MCF 10A (cell line): Measurements from ENCODE around the gene RYR1. TPM values are rescaled to one million over a fixed set of nuclear protein-coding genes. Genes with fewer than 3 reads are reported as not detected.
"Not testable (repeated sequence)": the region's sequence is repeated elsewhere in the genome, so short reads cannot be mapped to it uniquely, and the experiment has no call there.

ENCODE experiments used
- BruUV-seq: library from RNA; stranded (reverse); fragments of 400-500 nt; replicated peaks from 2 replicates; lab custom pipeline; 2021; lab: Mats Ljungman, UMichigan
- CTCF ChIA-PET: fragments of 300-600 bp; sonication (Branson Sonifier 250); formaldehyde crosslinking; extraction: SDS; loops from one replicate; lab custom pipeline; 2021; ENCODE audit warnings: antibody characterized with exemption, inconsistent platforms; lab: Yijun Ruan, JAX
- POLR2A ChIA-PET: fragments of 300-600, 350-650 bp; sonication (Branson Sonifier 250); formaldehyde crosslinking; extraction: SDS; loops from one replicate; lab custom pipeline; 2020; ENCODE audit warnings: antibody characterized with exemption, inconsistent platforms; lab: Yijun Ruan, JAX
- DNase-seq: peaks from one replicate; pipeline ENCODE4 v3.0.0-alpha.2; 2018; ENCODE audit not compliant: unreplicated experiment
- H3K27ac Mint-ChIP-seq: one replicate; pipeline ENCODE4 v1.8.0; 2022; ENCODE audit warnings: mild to moderate bottlenecking, low read depth, mixed read lengths; ENCODE audit not compliant: unreplicated experiment
- H3K27me3 Mint-ChIP-seq: one replicate; pipeline ENCODE4 v1.8.0; 2022; ENCODE audit warnings: mixed read lengths; ENCODE audit not compliant: insufficient read depth, unreplicated experiment
- H3K36me3 Mint-ChIP-seq: one replicate; pipeline ENCODE4 v1.8.0; 2022; ENCODE audit warnings: mild to moderate bottlenecking, moderate library complexity, mixed read lengths; ENCODE audit not compliant: insufficient read depth, unreplicated experiment
- H3K4me1 Mint-ChIP-seq: one replicate; pipeline ENCODE4 v1.8.0; 2022; ENCODE audit warnings: mixed read lengths; ENCODE audit not compliant: insufficient read depth, unreplicated experiment
- H3K4me3 Mint-ChIP-seq: one replicate; pipeline ENCODE4 v1.8.0; 2022; ENCODE audit warnings: mild to moderate bottlenecking, moderate library complexity, mixed read lengths; ENCODE audit not compliant: unreplicated experiment
- H3K9me3 Mint-ChIP-seq: one replicate; pipeline ENCODE4 v1.8.0; 2022; ENCODE audit warnings: mixed read lengths; ENCODE audit not compliant: unreplicated experiment
- intact Hi-C: fragments of 100-400 bp; cut with micrococcal nuclease; formaldehyde crosslinking; loops from 2 replicates; pipeline ENCODE4 v1.14.1; 2022
- total RNA-seq: library from RNA; stranded (reverse); gene quantifications from 2 replicates; pipeline ENCODE4 v1.2.3, GENCODE V29; 2022
- TF ChIP-seq, protein P1 (sequence below): fragments of 200-600 bp; IDR thresholded peaks from one replicate; pipeline ENCODE4 v1.8.0; 2022; ENCODE audit warnings: antibody characterized with exemption, mild to moderate bottlenecking; ENCODE audit not compliant: unreplicated experiment

Gene RYR1
- total RNA-seq, 1 experiment from 2014 or later, result 0.28 TPM

DNA sequence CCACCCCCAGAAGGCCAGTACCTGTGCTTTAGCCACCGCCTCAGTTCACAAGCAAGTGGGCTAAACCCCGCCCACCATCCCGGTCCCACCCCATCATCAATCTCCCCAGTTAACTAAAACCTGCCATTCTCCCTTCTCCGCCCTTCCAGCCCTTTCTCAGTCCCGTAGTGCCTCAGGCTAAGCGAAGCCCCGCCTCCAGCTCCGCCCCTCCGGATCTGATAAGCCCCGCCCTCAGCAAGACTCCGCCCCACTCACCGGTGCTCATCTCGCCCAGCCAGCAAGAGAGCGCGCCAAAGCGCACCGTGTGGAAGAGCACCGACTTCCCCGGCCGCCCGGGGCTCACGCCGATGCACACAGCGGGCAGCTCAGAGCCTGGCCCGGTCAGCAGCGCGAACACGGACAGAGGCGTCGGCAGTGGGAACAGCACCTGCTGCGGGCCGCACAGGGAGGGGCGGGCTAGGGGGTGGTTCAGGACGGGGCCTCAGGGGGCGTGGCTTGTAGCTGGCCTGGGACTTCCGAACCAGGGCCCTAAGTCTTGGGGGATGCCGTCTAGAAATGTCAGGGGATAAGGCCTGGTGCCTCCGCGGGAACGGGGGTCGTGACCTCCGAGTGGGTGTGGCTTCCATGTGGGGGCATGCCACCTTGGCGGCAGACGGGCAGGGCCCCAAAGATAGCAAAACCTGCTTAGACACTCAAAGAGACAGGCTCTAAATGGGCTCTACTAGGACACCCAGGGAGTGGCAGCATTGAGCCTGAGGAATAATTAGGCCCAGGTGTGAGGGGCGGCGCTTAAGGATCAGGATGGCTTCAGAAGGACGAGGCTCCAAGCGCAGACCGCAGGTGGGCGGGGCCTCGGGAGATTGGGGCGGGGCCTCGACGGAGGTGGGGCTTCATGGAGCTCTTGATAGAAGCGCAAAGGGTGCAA, 162.8 kb downstream of the RYR1 start:
- H3K4me1 Mint-ChIP-seq, result no peaks in the 10 kb centered on the region
- no peak overlapping the region for H3K27ac Mint-ChIP-seq
- no peaks in the 10 kb centered on the region for H3K9me3 Mint-ChIP-seq
- no peaks in the 10 kb centered on the region for H3K36me3 Mint-ChIP-seq
- H3K4me3 Mint-ChIP-seq, result no peak overlapping the region
- POLR2A ChIA-PET, result no interaction called here
- no TSS peak for BruUV-seq
- intact Hi-C loops, result no loop called here
- DNase-seq, result no peak
- no peaks in the 10 kb centered on the region for H3K27me3 Mint-ChIP-seq
- TF ChIP-seq, protein P1, sequence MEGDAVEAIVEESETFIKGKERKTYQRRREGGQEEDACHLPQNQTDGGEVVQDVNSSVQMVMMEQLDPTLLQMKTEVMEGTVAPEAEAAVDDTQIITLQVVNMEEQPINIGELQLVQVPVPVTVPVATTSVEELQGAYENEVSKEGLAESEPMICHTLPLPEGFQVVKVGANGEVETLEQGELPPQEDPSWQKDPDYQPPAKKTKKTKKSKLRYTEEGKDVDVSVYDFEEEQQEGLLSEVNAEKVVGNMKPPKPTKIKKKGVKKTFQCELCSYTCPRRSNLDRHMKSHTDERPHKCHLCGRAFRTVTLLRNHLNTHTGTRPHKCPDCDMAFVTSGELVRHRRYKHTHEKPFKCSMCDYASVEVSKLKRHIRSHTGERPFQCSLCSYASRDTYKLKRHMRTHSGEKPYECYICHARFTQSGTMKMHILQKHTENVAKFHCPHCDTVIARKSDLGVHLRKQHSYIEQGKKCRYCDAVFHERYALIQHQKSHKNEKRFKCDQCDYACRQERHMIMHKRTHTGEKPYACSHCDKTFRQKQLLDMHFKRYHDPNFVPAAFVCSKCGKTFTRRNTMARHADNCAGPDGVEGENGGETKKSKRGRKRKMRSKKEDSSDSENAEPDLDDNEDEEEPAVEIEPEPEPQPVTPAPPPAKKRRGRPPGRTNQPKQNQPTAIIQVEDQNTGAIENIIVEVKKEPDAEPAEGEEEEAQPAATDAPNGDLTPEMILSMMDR, result no peak
- CTCF ChIA-PET, result no interaction called here

DNA sequence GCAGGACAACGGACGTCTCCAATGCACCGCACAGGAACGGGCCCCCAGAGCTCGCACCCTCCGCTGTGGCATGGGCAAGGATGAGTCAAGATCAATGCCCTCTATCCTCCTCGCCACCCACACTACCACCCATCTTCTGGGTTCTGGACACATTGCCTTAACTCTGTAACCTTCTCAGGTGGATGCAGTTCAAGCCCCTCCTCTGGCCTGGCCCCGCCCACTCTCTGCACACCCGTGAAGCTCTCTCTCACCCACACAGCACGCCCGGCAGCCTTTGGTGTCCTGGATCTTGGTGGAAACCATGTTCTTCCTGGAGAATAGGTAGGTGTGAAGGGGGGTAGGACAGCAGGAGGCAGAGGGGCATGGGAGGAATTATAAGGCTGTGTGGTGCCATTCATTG, 163.6 kb downstream of the RYR1 start:
- Mint-ChIP-seq H3K27ac (no peak overlapping the region), H3K36me3 (no peaks in the 10 kb centered on the region), H3K9me3 (no peaks in the 10 kb centered on the region), H3K4me1 (no peaks in the 10 kb centered on the region), H3K27me3 (no peaks in the 10 kb centered on the region), H3K4me3 (no peak overlapping the region)
- TF ChIP-seq, protein P1, result no peak
- no TSS peak for BruUV-seq
- POLR2A ChIA-PET, result no interaction called here
- CTCF ChIA-PET, result no interaction called here
- no peak for DNase-seq
- intact Hi-C loops, result no loop called here

DNA sequence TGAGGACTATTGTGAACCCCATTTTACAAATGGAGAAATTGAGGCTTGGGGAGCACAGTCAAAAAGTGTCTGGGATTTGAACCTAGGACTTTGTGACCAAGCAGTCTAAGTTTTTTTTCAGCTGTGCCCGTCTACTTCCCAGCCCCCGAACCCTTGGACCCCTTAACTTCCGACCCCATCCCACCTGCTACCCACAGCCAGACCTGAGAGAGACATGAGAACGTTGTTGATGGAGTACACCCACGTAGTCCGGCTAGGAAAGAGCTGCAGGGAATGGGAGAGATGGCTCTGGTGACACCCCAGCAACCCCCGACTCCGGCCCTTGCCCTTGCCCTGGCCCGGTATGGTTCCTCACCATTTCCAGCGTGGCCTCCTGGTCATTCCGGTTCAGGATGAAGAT, 166.2 kb downstream of the RYR1 start:
- no peak for DNase-seq
- intact Hi-C loops, result no loop called here
- CTCF ChIA-PET, result no interaction called here
- H3K4me1 Mint-ChIP-seq, result no peaks in the 10 kb centered on the region
- no peaks in the 10 kb centered on the region for H3K9me3 Mint-ChIP-seq
- no peaks in the 10 kb centered on the region for H3K36me3 Mint-ChIP-seq
- no peaks in the 10 kb centered on the region for H3K27me3 Mint-ChIP-seq
- POLR2A ChIA-PET, result no interaction called here
- H3K27ac Mint-ChIP-seq, result no peak overlapping the region
- TF ChIP-seq, protein P1, result no peak
- no TSS peak for BruUV-seq
- H3K4me3 Mint-ChIP-seq, result no peak overlapping the region

DNA sequence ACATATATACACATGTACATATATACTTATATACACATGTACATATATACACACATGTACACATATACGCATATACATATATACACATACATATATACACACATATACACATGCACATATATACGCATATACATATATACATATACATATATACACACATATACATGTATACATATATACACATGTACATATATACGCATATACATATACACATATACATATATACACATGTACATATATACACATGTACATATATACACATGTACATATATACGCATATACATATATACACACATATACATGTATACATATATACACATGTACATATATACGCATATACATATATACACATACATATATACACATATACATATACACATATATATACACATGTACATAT, 169.4 kb downstream of the RYR1 start:
- H3K27me3 Mint-ChIP-seq, H3K4me3 Mint-ChIP-seq, DNase-seq, BruUV-seq, CTCF ChIA-PET, H3K4me1 Mint-ChIP-seq, H3K9me3 Mint-ChIP-seq, POLR2A ChIA-PET, H3K27ac Mint-ChIP-seq, intact Hi-C loops, H3K36me3 Mint-ChIP-seq: not testable (repeated sequence)
